Effector CD4-positive, alpha-beta T cell (primary cell): ENCODE data around the gene SERTAD3.
"Not testable (repeated sequence)": the region's sequence is repeated elsewhere in the genome, so short reads cannot be mapped to it uniquely, and the experiment has no call there.

Source experiments
- DNase-seq: peaks from one replicate; pipeline ENCODE4 v3.0.0-alpha.2; 2020
- total RNA-seq: gene quantifications from one replicate; lab custom pipeline; 2026; lab: John Stamatoyannopoulos, UW

Gene SERTAD3, protein sequence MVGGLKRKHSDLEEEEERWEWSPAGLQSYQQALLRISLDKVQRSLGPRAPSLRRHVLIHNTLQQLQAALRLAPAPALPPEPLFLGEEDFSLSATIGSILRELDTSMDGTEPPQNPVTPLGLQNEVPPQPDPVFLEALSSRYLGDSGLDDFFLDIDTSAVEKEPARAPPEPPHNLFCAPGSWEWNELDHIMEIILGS
- total RNA-seq, result 13.9 reads per million, percentile 39 among the genes with 10 or more reads in this experiment

DNA sequence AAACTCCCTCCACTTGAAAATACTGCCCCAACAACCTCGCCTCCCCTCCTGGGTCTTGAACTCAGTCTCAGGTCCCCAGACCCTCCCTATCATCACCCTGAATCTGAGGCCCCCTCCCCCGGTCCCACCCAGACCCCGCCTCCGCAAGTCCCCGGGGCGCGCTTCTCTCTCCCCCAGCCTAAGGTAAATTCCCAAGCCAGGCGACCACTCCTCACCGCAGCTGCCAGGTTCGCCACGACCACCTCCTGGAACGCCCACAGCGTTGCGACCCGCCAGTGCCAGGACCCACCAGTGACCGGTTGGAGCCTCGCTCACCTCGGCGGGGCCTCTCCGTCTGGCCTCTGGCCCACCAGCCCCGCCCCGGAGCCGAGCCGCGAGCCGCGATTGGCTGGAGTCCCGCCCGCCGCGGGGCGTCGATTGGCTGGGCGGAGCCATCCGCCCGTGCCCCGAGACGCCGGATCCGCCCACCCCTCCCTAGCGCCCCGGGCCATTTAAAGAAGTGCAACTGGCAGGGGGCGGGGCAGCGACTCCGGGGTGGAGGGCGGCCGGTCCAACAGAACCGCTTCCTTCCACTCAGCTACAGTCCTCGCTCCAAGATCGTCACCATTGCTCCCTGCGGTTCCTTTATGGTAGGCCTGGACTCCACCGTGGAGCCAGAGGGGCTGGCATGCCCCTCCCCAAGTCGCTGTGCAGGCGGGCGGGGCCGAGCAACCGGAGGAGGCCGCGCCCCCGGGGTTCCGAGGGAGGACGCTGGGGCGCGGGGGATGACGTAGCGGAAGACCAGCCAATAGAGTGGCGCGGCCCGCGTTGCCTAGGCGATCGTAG lies at the start of gene SERTAD3:
SERTAD3 (minus strand) TSS at position 336 of the 825 bp plus-strand sequence. CDS start 2,255 bp downstream, outside the sequence.
- DNase-seq, result peak; percentile 96

DNA sequence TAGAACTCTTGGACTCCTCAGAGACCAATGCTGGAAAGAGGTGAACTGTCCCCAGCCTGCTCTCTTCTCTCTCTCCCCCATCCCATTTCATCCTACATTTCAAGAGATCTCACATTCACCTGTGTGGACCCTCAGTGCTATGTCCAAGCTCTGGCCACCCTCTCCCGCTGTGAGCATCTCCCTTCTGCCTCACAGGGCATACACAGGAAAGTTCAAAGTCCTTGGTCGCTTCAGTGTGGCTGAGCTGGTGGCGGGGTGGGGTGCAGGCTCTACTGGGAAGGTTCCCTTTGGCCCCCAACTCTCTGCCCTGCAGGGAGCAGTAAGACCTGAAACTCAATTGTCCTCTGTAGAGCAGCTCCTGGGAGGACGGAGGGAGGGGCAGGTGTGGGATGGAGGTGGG lies 49.6 kb upstream of the SERTAD3 start:
- DNase-seq, result no peak

GRCh38 chr19:40492274-40492673 lies 48.1 kb upstream of the SERTAD3 start:
- DNase-seq, result no peak

DNA sequence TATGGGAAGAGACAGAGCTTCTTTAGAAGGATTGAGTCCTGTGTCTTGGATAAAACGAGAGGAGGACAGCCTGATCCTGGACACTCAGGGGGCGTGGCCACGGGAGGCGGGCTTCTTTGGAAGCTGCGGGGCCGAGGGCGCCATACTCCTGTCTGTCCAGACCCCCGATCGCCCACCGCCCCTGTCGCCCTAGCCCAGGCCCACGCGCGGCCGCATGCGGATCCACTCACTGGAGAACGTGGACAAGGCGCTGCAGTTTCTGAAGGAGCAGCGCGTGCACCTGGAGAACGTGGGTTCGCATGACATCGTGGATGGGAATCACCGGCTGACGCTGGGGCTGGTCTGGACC lies 45.7 kb upstream of the SERTAD3 start:
- DNase-seq, result no peak

- DNase-seq, result no peak
Observed at GRCh38 chr19:40486017-40486416, 41.9 kb upstream of the SERTAD3 start.

- DNase-seq, result not testable (repeated sequence)
Observed at GRCh38 chr19:40475878-40476644, 31.9 kb upstream of the SERTAD3 start.

GRCh38 chr19:40474737-40475136 lies 30.6 kb upstream of the SERTAD3 start:
- DNase-seq, result no peak

GRCh38 chr19:40472516-40472915 lies 28.4 kb upstream of the SERTAD3 start:
- no peak for DNase-seq

GRCh38 chr19:40471111-40471510 lies 27.0 kb upstream of the SERTAD3 start:
- DNase-seq, result no peak

DNA sequence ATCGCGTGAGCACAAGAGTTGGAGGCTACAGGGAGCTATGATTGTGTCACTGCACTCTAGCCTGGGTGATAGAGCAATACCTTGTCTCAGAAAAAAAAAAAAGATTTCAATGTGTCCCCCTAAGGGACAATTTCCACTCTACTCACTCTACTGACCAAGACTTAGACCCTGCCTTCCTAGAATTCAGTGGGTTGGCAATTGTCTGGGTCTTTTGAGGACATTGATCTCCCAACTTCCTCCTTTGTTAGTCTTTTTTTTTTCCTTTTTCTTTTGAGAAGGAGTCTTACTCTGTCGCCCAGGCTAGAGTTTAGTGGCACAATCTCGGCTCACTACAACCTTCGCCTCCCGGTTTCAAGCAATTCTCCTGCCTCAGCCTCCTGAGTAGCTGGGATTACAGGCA lies 24.9 kb upstream of the SERTAD3 start:
- DNase-seq, result no peak

GRCh38 chr19:40466985-40467734 lies 23.0 kb upstream of the SERTAD3 start, which contains the start of gene SPTBN4:
SPTBN4 (plus strand) TSS chr19:40467001; CDS start chr19:40472622, 5,621 bp downstream.
- DNase-seq, result no peak

GRCh38 chr19:40466219-40466984 lies 22.3 kb upstream of the SERTAD3 start:
- peak; percentile 69 for DNase-seq

GRCh38 chr19:40465557-40466218 lies 21.6 kb upstream of the SERTAD3 start, which contains the start of gene BLVRB:
BLVRB (minus strand) TSS chr19:40465745; CDS start chr19:40465688, 57 bp downstream.
- peak; percentile 99 for DNase-seq

GRCh38 chr19:40465025-40465556 lies 21.0 kb upstream of the SERTAD3 start:
- no peak for DNase-seq

DNA sequence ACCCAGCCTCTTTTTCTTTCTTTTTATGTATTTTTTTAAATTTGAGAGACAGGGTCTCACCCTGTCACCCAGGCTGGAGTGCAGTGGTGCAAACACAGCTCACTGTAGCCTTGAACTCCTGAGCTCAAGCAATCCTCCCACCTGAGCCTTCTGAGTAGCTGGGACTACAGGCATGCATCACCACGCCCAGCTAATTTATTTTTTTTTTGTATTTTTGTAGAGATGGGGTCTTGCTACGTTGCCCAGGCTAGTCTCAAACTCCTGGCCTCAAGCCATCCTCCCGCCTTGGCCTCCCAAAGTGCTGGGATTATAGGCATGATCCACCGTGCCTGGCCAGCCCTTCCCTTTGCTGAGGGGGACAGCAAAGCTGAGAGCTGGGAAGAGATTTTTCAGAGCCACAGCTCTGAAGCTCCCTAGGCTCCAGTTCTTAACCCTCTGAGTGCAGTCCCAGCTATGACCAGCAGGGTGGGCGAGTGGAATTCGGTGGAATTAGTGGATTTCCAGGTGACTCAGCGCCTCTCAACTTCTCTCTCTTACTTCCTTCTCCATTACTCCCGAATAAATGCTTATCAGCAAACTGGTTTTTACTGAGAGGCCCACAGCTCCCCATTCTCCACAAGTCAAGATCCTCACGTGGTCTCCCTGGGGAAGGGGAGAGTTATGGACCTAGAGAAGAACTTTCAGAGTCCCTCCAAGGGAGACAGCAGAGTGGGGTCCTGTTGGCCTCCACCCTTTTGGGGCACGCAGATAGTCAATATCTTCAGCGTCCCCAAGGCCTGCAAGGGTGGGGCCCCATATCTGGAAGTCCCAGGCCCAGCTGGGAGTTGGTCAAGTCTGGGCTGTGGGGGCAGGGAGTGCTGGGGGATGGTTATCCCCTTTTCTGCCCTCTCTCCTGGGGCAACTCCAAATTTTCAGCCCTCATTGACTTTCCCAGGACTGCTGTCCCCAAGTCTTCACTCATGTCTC lies 20.2 kb upstream of the SERTAD3 start:
- peak; percentile 64 for DNase-seq

- not testable (repeated sequence) for DNase-seq
Observed at GRCh38 chr19:40463587-40464037, 19.5 kb upstream of the SERTAD3 start.

DNA sequence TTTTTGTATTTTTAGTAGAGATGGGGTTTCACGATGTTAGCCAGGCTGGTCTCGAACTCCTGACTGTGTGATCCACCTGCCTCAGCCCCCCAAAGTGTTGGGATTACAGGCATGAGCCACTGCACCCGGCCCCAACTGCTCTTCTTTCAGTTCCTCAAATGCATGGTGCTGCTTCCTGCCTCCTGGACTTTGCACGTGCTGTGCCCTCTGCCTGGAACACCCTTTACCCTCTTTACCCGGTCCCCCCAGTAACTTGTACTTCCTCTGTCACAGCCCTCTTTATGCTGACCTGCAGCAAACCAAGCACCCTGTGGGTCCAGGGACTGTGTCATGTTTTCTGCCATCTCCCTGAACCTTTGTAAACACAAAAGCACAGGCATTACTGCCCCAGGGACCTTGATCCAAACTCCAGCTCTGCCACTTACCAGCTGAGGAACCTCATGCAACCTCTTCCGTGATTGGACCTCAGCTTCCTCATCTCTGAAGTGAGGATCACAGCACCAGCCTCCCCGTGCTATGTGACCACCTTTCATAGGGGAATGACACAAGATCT lies 17.6 kb upstream of the SERTAD3 start:
- DNase-seq, result no peak

DNA sequence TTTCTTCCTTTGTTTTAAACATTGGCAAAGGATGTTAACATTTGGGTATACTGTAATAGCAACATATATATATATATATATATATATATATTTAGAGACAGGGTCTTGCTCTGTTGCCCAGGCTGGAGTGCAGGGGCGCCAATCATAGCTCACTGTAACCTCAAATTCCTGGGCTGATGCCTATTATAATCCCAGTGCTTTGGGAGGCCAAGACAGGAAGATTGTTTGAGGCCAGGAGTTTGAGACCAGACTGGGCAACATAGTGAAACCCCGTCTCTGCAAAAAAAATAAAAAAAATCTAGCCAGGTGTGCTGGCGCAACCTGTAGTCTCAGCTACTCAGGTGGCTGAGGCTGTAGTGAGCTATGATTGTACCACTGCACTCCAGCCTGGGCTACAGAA lies 16.1 kb upstream of the SERTAD3 start:
- DNase-seq, result no peak

DNA sequence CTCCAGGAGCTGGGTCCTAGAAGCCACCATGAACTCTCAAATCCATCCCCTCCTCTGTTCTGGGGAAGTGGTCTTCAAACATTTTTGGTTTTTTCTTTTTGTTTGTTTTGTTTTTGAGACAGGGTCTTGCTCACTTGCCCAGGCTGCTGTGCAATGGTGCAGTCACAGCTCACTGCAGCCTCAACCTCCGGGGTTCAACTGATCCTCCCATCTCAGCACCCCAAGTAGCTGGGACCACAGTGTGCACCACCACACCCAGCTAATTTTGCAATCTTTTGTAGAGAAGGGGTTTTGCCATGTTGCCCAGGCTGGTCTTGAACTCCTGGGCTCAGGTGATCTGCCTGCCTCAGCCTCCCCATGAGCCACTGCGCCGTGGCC lies 14.5 kb upstream of the SERTAD3 start:
- DNase-seq, result no peak
